Common myeloid progenitor, CD34-positive (primary cell): ENCODE data around the gene TNS1.

Source experiments
- CTCF ChIA-PET: fragments of 350-600 bp; sonication (Branson Sonifier 250); formaldehyde crosslinking; loops from one replicate; lab custom pipeline; 2021; ENCODE audit warnings: antibody characterized with exemption; lab: Charles Lee
- POLR2A ChIA-PET: fragments of 350-600 bp; sonication (Branson Sonifier 250); formaldehyde crosslinking; loops from one replicate; lab custom pipeline; 2021; ENCODE audit warnings: antibody characterized with exemption; lab: Charles Lee
- DNase-seq, 3 donors: peaks; one replicate each; pipeline versions ENCODE4 v3.0.0 to v3.0.0-alpha.2; 2013
- H3K27ac ChIP-seq, 2 experiments: 1 replicate in 1 of 2; 2 replicates in 1 of 2; pipeline ENCODE4 v1.7.0; 2013; ENCODE audit warnings: inconsistent platforms in 2 of 2, low read length in 2 of 2, mild to moderate bottlenecking in 2 of 2, low read depth in 1 of 2, moderate library complexity in 1 of 2; ENCODE audit not compliant: severe bottlenecking in 2 of 2, insufficient read depth in 1 of 2, poor library complexity in 1 of 2
- H3K27me3 ChIP-seq, 5 experiments: replicated peaks in 2 of 5; 1 replicate in 3 of 5; 2 replicates in 2 of 5; pipeline versions ENCODE4 v1.6.1 to v1.7.0; 2013; ENCODE audit warnings: low read length in 4 of 5, mild to moderate bottlenecking in 2 of 5, moderate library complexity in 2 of 5, inconsistent platforms in 1 of 5; ENCODE audit not compliant: insufficient read depth in 5 of 5, control insufficient read depth in 4 of 5
- H3K36me3 ChIP-seq, 4 experiments: 1 replicate in 2 of 4; 2 replicates in 2 of 4; pipeline versions ENCODE4 v1.6.1 to v1.7.0; 2013; ENCODE audit warnings: low read length in 3 of 4, control low read depth in 1 of 4, mild to moderate bottlenecking in 1 of 4; ENCODE audit not compliant: control insufficient read depth in 4 of 4, insufficient read depth in 4 of 4
- H3K4me1 ChIP-seq, 4 experiments: 1 replicate in 3 of 4; 2 replicates in 1 of 4; pipeline versions ENCODE4 v1.6.1 to v1.7.1; 2013; ENCODE audit warnings: low read length in 3 of 4, mild to moderate bottlenecking in 3 of 4, control low read depth in 1 of 4, inconsistent platforms in 1 of 4, moderate library complexity in 1 of 4; ENCODE audit not compliant: control insufficient read depth in 4 of 4, insufficient read depth in 4 of 4; ENCODE audit errors: control extremely low read depth in 1 of 4
- H3K4me3 ChIP-seq, 7 experiments: 1 replicate in 4 of 7; 2 replicates in 3 of 7; pipeline versions ENCODE4 v1.5.1 to v1.7.0; 2013; ENCODE audit warnings: mild to moderate bottlenecking in 7 of 7, low read length in 6 of 7, moderate library complexity in 6 of 7, inconsistent platforms in 2 of 7, low read depth in 2 of 7, control low read depth in 1 of 7; ENCODE audit not compliant: insufficient read depth in 4 of 7, control insufficient read depth in 1 of 7; ENCODE audit errors: extremely low read depth in 1 of 7
- H3K9me3 ChIP-seq, 5 experiments: 1 replicate in 4 of 5; 2 replicates in 1 of 5; pipeline versions ENCODE4 v1.6.1 to v1.7.1; 2013; ENCODE audit warnings: low read length in 4 of 5, mild to moderate bottlenecking in 2 of 5, inconsistent platforms in 1 of 5, low read depth in 1 of 5, moderate library complexity in 1 of 5; ENCODE audit not compliant: control insufficient read depth in 4 of 5, insufficient read depth in 2 of 5; ENCODE audit errors: control extremely low read depth in 1 of 5
- WGBS: methylation state at CpG from one replicate; pipeline ENCODE4 v1.1.5; 2013; ENCODE audit not compliant: insufficient coverage; 5-methylcytosine and 5-hydroxymethylcytosine counted together

TNS1 gene

GRCh38 chr2:217831306-217831705 lies 171.5 kb downstream of the TNS1 start:
- CTCF ChIA-PET: interaction anchor here (1.5 kb wide), 1 partner anchor 42 kb away, joined by 5 read pairs; no protein-coding TSS in a partner anchor
- POLR2A ChIA-PET: no interaction called here
- DNase-seq: peak in 1 of 3 donors; percentile 6
- Histone ChIP-seq H3K27me3 (no peaks in the 10 kb centered on the region), H3K9me3 (no peaks in the 10 kb centered on the region), H3K4me3 (no peak overlapping the region), H3K36me3 (peaks cover 0 to 48% (median 14%) of the 10 kb centered on the region in 4 experiments), H3K27ac (no peak overlapping the region), H3K4me1 (peaks cover 0 to 16% (median 9%) of the 10 kb centered on the region in 4 experiments)
- WGBS: 57% methylated on average over 7 of the region's 10 CpGs

- Histone ChIP-seq H3K27me3 (no peaks in the 10 kb centered on the region), H3K4me1 (peaks cover 0 to 16% (median 9%) of the 10 kb centered on the region in 4 experiments)
- CTCF ChIA-PET: interaction anchor here (1.5 kb wide), 1 partner anchor 42 kb away, joined by 5 read pairs; no protein-coding TSS in a partner anchor
Observed at GRCh38 chr2:217830807-217831206, 172.0 kb downstream of the TNS1 start.

GRCh38 chr2:217830061-217830460 lies 172.7 kb downstream of the TNS1 start:
- POLR2A ChIA-PET: interaction anchor here (0.5 kb wide), 1 partner anchor 28 kb away, joined by 3 read pairs; no protein-coding TSS in a partner anchor
- Histone ChIP-seq H3K4me1 (peaks cover 0 to 16% (median 9%) of the 10 kb centered on the region in 4 experiments), H3K27me3 (no peaks in the 10 kb centered on the region), H3K9me3 (no peaks in the 10 kb centered on the region), H3K4me3 (no peak overlapping the region), H3K36me3 (peaks cover 0 to 43% (median 10%) of the 10 kb centered on the region in 4 experiments), H3K27ac (no peak overlapping the region)
- 89% methylated on average over 8 of the region's 9 CpGs for WGBS
- CTCF ChIA-PET: interaction anchor here (1.0 to 1.5 kb wide), 2 partner anchors 41 to 57 kb away, joined by 3 to 5 read pairs; no protein-coding TSS in a partner anchor
- DNase-seq: no peak

More at GRCh38 chr2:217830807-217831206, 172.0 kb downstream of the TNS1 start:
- POLR2A ChIA-PET: no interaction called here
- H3K27ac ChIP-seq: no peak overlapping the region
- WGBS: 68% methylated on average over 6 of the region's 6 CpGs
- H3K9me3 ChIP-seq: no peaks in the 10 kb centered on the region
- peaks cover 0 to 45% (median 13%) of the 10 kb centered on the region in 4 experiments for H3K36me3 ChIP-seq
- no peak for DNase-seq
- H3K4me3 ChIP-seq: no peak overlapping the region

- ChIA-PET POLR2A (interaction anchor here (0.5 kb wide), 1 partner anchor 29 kb away, joined by 3 read pairs; no protein-coding TSS in a partner anchor), CTCF (interaction anchor here (1.0 kb wide), 1 partner anchor 58 kb away, joined by 3 read pairs; no protein-coding TSS in a partner anchor)
- DNase-seq: no peak
- H3K9me3 ChIP-seq: no peaks in the 10 kb centered on the region
- H3K27me3 ChIP-seq: no peaks in the 10 kb centered on the region
- H3K4me1 ChIP-seq: peaks cover 0 to 16% (median 8%) of the 10 kb centered on the region in 4 experiments
- 60% methylated on average over 5 of the region's 8 CpGs for WGBS
- no peak overlapping the region for H3K4me3 ChIP-seq
- H3K27ac ChIP-seq: no peak overlapping the region
- peaks cover 0 to 37% (median 7%) of the 10 kb centered on the region in 4 experiments for H3K36me3 ChIP-seq
Observed at GRCh38 chr2:217829420-217829819, 173.4 kb downstream of the TNS1 start.

- peaks cover 0 to 28% (median 7%) of the 10 kb centered on the region in 4 experiments for H3K36me3 ChIP-seq
- H3K27me3 ChIP-seq: no peaks in the 10 kb centered on the region
- no peak overlapping the region for H3K4me3 ChIP-seq
- H3K9me3 ChIP-seq: no peaks in the 10 kb centered on the region
- peaks cover 0 to 13% (median 6%) of the 10 kb centered on the region in 4 experiments for H3K4me1 ChIP-seq
- ChIA-PET POLR2A (no interaction called here), CTCF (interaction anchor here (1.0 kb wide), 1 partner anchor 16 kb away, joined by 3 read pairs; no protein-coding TSS in a partner anchor)
- no peak for DNase-seq
- H3K27ac ChIP-seq: no peak overlapping the region
- WGBS: 89% methylated on average over 4 of the region's 4 CpGs
Observed at GRCh38 chr2:217828336-217828735, 174.5 kb downstream of the TNS1 start.

- H3K9me3 ChIP-seq: no peaks in the 10 kb centered on the region
- POLR2A ChIA-PET: interaction anchor here (0.6 to 0.7 kb wide), 2 partner anchors 30 to 63 kb away, joined by 3 read pairs; no protein-coding TSS in a partner anchor
- H3K4me3 ChIP-seq: no peak overlapping the region
- CTCF ChIA-PET: interaction anchor here (1.0 kb wide), 1 partner anchor 15 kb away, joined by 3 read pairs; no protein-coding TSS in a partner anchor
- WGBS: 94% methylated on average over 14 of the region's 14 CpGs
- H3K4me1 ChIP-seq: peaks cover 0 to 13% (median 6%) of the 10 kb centered on the region in 4 experiments
- H3K36me3 ChIP-seq: peaks cover 0 to 24% (median 7%) of the 10 kb centered on the region in 4 experiments
- H3K27ac ChIP-seq: no peak overlapping the region
- H3K27me3 ChIP-seq: no peaks in the 10 kb centered on the region
- peak in 2 of 3 donors; percentile 18 to 57 for DNase-seq
Observed at GRCh38 chr2:217827430-217828201, 175.2 kb downstream of the TNS1 start.
